GM19328 (cell line): ENCODE data around the gene CHI3L2.

ENCODE experiments used
- ATAC-seq: cut with Tn5 transposase; IDR thresholded peaks from one replicate; pipeline ENCODE4 v1.9.1; 2021; ENCODE audit warnings: mild to moderate bottlenecking, moderate library complexity; ENCODE audit not compliant: unreplicated experiment

Gene CHI3L2, protein sequence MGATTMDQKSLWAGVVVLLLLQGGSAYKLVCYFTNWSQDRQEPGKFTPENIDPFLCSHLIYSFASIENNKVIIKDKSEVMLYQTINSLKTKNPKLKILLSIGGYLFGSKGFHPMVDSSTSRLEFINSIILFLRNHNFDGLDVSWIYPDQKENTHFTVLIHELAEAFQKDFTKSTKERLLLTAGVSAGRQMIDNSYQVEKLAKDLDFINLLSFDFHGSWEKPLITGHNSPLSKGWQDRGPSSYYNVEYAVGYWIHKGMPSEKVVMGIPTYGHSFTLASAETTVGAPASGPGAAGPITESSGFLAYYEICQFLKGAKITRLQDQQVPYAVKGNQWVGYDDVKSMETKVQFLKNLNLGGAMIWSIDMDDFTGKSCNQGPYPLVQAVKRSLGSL

DNA sequence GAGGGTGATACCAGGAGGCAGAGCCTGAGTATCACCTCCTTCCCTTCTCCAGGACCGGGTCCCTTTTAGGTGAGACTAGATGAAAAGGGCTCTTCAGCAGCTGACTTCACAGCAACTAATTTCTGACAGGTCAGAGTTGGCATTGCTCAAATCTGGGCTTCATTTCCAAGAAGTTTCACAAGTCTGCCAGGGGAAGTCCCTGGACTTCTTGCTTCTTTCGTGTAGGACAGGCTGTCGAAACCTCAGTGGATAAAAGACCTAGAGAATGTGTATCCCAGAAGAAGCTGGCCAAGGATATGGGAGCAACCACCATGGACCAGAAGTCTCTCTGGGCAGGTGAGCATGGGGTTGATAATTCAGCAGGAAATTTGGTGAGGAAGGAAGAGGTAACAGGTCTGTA lies at the start of gene CHI3L2:
TSS of gene CHI3L2 (plus strand) at position 280 of the 400 bp plus-strand sequence. CDS start at position 297, 17 bp downstream.
- no peak for ATAC-seq

DNA sequence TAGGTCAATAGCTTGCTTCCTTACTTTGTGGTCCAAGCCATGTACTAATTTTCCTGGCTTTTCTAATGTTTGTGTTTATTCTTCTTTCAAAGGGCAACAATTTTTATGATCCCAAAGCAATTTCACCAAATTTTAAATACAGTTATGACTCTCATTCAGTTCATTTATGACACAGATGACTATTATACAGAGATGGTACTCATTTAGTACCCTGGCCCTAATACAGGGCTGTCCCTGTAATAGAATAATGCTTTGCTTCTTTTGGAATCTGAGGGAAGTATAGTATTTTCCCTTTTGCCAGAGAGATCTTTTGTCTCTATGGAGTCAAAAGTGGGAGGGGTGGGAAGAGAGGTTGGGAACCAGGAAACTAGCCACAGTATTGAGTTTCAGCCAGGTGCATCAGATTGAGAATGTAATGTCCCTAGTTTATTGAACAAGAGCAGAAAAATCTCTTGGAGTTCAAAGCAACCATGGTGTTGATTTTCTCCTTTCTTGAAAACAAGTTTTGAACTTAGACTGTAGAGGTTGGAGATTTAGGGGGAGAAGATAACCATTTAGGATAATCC lies 47.5 kb upstream of the CHI3L2 start:
- ATAC-seq: no peak

DNA sequence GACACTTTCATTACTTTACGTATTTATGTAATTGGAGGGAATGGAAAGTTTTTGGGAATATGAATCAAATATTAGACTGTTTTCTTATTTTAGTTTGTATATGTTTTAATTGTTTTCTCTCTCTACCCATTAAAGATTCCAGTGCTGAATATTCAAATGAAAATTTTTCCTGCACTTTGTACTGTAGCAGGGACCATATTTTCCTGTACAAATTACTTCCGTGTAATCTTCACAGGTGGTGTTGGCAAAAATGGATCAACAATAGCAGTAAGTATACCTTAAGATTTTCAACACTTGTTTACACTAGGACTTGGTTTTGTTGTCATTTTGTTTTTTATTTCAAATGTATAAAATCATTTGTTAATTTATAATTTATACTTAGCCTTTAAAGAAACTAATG lies 45.5 kb upstream of the CHI3L2 start:
- no peak for ATAC-seq

GRCh38 chr1:111183308-111184069 lies 44.0 kb upstream of the CHI3L2 start:
- no peak for ATAC-seq

DNA sequence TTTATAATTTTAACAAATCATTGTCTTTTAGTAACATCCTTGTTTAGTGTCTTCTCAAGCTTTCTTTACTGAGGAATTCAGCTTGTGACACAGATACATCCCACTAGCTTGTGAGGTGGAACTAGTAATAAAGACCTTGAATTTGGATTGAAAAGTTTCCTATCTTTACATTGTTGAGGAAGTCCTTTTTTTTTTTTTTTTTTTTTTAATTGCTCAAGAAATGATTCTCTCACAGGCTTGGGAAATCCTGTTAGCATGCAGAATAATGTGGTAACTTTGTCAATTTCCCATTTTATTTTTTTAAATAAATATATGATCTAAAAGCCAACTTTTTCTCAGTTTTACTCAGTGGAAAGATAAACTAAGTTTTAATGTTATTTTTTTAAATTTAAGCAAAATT lies 42.9 kb upstream of the CHI3L2 start:
- ATAC-seq: no peak

DNA sequence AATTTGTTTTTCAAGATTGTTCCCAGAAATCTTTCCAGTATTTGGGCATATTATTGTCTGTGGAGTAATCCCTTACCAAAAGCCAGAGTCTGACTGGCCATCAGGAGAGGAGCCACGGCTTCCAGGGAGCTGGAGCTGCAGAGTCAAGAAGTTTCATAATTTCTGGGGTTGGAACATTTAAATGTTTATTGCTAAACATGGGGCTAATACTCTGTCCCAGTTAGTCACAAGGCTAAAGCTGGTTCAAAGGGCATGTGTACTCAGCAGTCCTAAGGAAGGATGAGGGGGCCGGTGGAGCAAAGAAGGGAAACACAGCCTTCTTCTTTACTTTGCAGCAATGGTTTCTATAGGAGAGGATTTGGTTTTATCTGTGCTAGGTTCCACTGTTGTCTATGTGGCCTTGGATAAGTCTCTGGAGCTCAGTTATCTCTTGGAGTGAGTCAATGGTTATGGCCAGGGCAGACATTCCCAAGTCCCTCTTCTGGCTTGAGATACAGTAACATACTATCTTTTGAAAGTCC lies 36.5 kb upstream of the CHI3L2 start:
- ATAC-seq: no peak

GRCh38 chr1:111191496-111191895 lies 36.0 kb upstream of the CHI3L2 start:
- no peak for ATAC-seq

- ATAC-seq: no peak
Measured at GRCh38 chr1:111192074-111192473, 35.4 kb upstream of the CHI3L2 start.

DNA sequence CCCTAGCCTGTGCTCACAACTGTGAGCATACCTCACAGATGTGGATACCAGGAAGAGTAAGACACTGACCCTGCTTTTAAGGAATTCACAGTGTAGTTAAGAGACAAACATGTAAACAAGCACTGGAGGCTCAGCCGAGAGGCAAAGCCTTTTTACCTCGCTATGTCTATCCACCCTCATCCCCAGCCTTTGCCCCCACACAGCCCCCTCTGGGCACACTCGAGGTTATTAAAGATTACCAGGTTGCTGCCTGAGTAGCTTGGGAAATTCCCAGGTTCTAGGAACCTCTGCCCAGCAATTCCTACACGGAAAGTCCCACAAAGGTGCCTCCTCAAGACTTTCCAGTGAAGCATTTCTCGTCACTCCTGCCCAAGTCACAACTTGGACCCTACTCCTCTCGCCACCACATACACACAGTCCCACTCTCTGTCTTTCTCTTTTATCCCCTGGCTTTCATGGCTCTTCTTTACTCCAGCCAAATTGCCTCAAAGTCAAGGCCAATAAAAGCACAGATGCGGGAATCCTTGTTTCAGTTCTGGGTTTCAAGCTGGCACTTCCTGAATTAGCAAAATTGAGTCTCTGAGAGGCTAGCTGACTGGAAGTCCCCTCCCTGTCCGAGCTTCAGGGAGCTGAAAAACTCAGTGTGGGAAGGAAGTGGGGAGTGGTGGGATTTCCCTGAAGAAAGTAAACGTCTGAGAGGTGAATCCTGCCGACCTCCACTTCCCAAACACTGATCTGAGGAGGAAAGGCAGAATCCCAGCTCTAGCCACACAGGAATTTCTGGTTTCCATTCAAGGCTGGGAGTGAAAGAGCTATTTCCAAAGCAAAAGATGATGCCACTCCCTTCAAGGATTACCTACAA lies 34.6 kb upstream of the CHI3L2 start:
- no peak for ATAC-seq

- no peak for ATAC-seq
Measured at GRCh38 chr1:111193712-111194480, 33.6 kb upstream of the CHI3L2 start.

DNA sequence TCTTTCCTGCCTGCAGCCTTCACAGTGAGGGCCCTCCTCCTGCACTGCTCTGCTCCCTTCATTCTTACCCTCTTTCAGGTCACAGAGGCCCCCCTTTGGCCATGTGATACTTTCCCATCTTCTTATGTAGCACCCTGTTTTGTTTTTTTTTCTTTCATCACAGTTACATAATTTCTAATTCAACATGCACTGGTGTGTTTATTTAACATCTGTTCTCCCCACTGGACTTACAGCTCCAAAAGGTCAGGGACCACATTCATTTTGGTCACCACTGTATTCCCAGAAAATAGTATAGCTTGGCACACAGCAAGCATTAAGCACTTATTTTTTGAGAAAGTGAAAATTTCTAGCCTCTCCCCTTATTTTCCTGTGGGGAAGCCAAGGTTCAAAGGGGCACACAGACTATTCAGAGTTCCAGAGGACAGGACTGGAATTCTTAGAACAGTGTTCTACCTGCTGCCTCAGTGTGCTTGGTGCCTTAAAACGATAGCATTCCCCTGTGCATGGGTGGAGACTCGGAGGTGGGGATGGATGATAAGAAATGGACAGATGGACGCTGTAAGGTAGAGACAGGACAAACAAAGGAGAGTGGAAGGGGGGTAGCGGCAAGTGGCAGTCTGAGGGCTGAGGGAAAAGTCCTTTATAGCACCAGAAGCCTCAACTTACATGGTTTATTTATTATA lies 32.4 kb upstream of the CHI3L2 start:
- no peak for ATAC-seq

GRCh38 chr1:111196213-111196612 lies 31.3 kb upstream of the CHI3L2 start:
- no peak for ATAC-seq

DNA sequence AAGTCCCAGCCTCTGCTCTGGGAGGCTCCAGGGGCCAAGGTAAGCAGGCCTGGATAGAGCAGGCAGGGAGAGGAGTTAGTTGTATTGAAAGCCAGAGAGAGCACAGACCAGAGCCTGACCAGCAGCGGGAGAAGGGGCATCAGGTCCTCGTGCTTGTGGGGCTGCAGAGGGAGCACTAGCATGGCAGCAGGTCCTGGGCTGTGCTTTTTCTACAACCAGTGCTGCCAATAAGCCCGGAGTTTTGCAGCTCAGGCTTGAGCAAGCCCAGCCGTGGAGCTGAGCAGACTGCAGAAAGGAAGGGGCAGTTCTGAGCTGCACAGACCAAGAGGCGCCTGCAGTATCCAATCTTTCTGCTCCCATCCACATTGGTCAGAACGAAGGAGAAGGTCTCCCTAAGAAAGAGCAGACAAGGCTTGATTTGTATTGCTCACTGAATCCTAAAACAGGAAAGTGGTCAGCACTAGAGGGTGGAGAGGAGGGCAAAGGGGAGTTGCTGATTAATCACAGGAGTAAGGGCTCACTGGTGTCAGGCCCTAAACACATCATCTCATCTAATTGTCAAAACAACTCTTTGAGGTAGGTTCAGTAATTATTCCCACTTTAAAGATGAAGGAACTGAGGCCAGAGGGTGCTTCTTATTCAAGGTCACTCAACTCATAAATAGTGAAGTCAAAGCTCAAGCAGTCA lies 29.8 kb upstream of the CHI3L2 start:
- no peak for ATAC-seq

GRCh38 chr1:111198836-111199235 lies 28.7 kb upstream of the CHI3L2 start:
- no peak for ATAC-seq

DNA sequence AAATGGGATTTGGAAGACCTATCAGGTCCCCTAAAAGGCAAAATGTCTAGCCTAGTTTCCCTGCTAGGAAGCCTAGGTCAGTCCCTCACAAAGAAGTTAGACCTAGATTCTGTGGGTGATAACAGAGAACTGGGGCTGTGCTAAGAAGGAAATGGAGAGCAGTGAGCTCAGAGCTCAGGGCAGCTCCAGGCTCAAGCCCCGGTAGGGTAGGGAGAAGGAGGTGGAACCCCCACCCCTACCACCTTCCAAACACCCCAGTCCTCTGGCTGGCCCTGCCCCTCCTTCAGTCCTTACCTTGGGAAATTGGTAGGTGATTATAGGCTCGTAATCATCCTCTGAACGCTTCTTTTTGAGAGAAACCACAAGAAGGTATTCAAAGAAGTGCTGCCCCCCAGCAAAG lies 28.2 kb upstream of the CHI3L2 start:
- no peak for ATAC-seq

- no peak for ATAC-seq
Measured at GRCh38 chr1:111199881-111200801, 27.4 kb upstream of the CHI3L2 start, which contains the start of gene DENND2D. DENND2D (minus strand) TSS chr1:111200646; CDS start chr1:111200459, 187 bp downstream.

DNA sequence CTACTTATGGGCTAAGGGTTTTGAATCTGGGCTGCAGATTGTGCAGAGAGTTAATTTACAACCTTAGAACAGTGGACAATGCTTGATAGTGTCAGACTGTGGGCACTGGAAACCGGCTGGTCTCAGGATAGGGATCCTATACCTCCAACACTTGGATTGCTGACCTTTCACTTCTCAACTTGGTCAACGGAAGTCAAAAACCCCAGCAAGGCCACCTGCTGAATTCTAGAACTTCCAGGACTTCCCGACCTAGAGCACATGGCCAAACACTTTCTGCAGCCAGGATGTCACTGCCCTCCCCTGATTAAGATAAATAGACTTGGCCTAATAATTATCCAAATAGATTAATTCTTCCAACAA lies 26.7 kb upstream of the CHI3L2 start:
- no peak for ATAC-seq
